HepG2 (cell line): ENCODE data around the gene CXCR5. TPM values are rescaled to one million over a fixed set of nuclear protein-coding genes. Genes with fewer than 3 reads are reported as not detected.

Experiments used
- ARID4A ChIP-seq: sonication (generic); formaldehyde crosslinking; IDR thresholded peaks from 2 replicates; pipeline ENCODE4 v1.5.0; 2020; ENCODE audit warnings: mild to moderate bottlenecking, missing genetic modification reagents, borderline replicate concordance
- HNF4A ChIP-seq: sonication (generic); formaldehyde crosslinking; IDR thresholded peaks from 2 replicates; pipeline ENCODE4 v1.4.0; 2020; ENCODE audit warnings: missing genetic modification reagents
- MED8 ChIP-seq: sonication (generic); formaldehyde crosslinking; IDR thresholded peaks from 2 replicates; pipeline ENCODE4 v1.8.1; 2023; ENCODE audit warnings: mild to moderate bottlenecking, missing genetic modification reagents; ENCODE audit not compliant: insufficient replicate concordance
- SNAPC5 ChIP-seq: sonication (generic); formaldehyde crosslinking; IDR thresholded peaks from 2 replicates; pipeline ENCODE4 v1.8.1; 2023; ENCODE audit warnings: mild to moderate bottlenecking, missing genetic modification reagents, borderline replicate concordance
- THAP11 ChIP-seq: IDR thresholded peaks from 2 replicates; pipeline ENCODE4 v1.6.1; 2016; ENCODE audit warnings: missing biosample characterization, missing genetic modification reagents
- USF2 ChIP-seq, 2 experiments: sonication (generic) in 1 of 2; formaldehyde crosslinking in 1 of 2; IDR thresholded peaks; 2 replicates each; pipeline versions ENCODE4 v1.5.1 to v1.6.1; 2011 to 2020; ENCODE audit warnings: borderline replicate concordance in 1 of 2, low read depth in 1 of 2, low read length in 1 of 2, mild to moderate bottlenecking in 1 of 2, missing genetic modification reagents in 1 of 2, moderate library complexity in 1 of 2
- ZNF121 ChIP-seq: sonication (generic); formaldehyde crosslinking; IDR thresholded peaks from 2 replicates; pipeline ENCODE4 v1.5.0; 2020; ENCODE audit warnings: mild to moderate bottlenecking, missing genetic modification reagents
- ZNF407 ChIP-seq: sonication (generic); formaldehyde crosslinking; IDR thresholded peaks from one replicate; pipeline ENCODE4 v1.5.1; 2020; ENCODE audit warnings: mild to moderate bottlenecking, missing genetic modification reagents; ENCODE audit errors: not compliant biosample characterization
- ZNF501 ChIP-seq: sonication (generic); formaldehyde crosslinking; IDR thresholded peaks from 2 replicates; pipeline ENCODE4 v1.5.1; 2020; ENCODE audit warnings: mild to moderate bottlenecking, moderate library complexity, missing genetic modification reagents
- polyA plus RNA-seq, 8 experiments: library from polyadenylated mRNA; depleted of rRNA in 3 of 8; stranded (reverse) in 7 of 8; unstranded in 1 of 8; fragments of >200 nt; fragmentation: Illumina TruSeq in 4 of 8; extraction: Trizol in 4 of 8; gene quantifications; 2 replicates each; pipeline versions ENCODE4 v1.2.1 to v1.2.3, GENCODE V29; 2011 to 2016; ENCODE audit warnings: low read depth in 4 of 8, missing spikeins in 1 of 8, mixed read lengths in 1 of 8; ENCODE audit not compliant: insufficient read depth in 1 of 8
- total RNA-seq, 5 experiments: library from RNA; depleted of rRNA; stranded (reverse); fragments of >200 nt; fragmentation: Illumina TruSeq; extraction: Trizol; gene quantifications; 2 replicates each; pipeline ENCODE4 v1.2.3, GENCODE V29; 2016; ENCODE audit warnings: low read depth in 1 of 5

CXCR5 gene
- total and polyA plus RNA-seq, 2 of the 13 experiments (the other 11 are each of a cell fraction or from before 2014, with no cell fraction given), result not detected

GRCh38 chr11:118911880-118912741, 28.4 kb downstream of the CXCR5 start (continued):
- TF ChIP-seq SNAPC5 (CRISPR knock-in tag) (no peak), ZNF501 (CRISPR knock-in tag) (peak; percentile 48; the same call in 1 of the 2 replicates), ZNF121 (CRISPR knock-in tag) (no peak), ARID4A (no peak), USF2 (IDR thresholded peaks at IDR 0.05; ENCODE audit: low read depth, low read length) (no peak), USF2 (CRISPR knock-in tag; IDR thresholded peaks at IDR 0.05; ENCODE audit: borderline replicate concordance) (no peak), MED8 (no peak), HNF4A (CRISPR knock-in tag) (0 out of 2 replicates have a peak, but pooled peaks have one; percentile 6), ZNF407 (CRISPR knock-in tag) (no peak), THAP11 (CRISPR knock-in tag) (no peak)
